OCI-LY3 (cell line): ENCODE measurements around the gene ESRRG.

Source experiments
- EZH2phosphoT487 ChIP-seq: fragments of 200-600 bp; shearing (Covaris generic); IDR thresholded peaks from 2 replicates; pipeline ENCODE4 v1.6.1; 2018; ENCODE audit warnings: antibody characterized with exemption, mixed run types, low read depth
- TF ChIP-seq, protein P1 (sequence below): fragments of 200-600, 300-600 bp; sonication (generic); IDR thresholded peaks from 2 replicates; pipeline ENCODE4 v1.5.1; 2014; ENCODE audit warnings: antibody characterized with exemption, low read length, low read depth

DNA sequence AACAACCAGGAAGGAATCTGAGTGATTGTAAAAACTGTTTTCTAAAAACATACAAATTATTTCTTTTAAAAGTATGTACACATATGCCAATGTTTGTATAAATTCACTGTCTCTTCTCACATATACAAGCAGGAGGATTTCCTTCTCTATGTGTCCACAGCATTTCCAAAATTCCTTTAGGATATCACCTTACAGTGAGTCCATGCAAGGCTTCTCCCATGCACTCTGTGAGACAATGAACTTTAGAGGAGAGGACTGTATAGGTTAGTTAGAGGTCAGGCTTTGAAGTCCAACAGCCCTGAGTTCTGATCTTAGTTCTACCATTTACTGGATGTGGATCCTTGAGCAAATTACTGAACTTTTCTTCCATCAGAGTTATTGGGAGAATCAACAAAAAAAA is 265.9 kb downstream of the ESRRG start:
- TF ChIP-seq, protein P1, sequence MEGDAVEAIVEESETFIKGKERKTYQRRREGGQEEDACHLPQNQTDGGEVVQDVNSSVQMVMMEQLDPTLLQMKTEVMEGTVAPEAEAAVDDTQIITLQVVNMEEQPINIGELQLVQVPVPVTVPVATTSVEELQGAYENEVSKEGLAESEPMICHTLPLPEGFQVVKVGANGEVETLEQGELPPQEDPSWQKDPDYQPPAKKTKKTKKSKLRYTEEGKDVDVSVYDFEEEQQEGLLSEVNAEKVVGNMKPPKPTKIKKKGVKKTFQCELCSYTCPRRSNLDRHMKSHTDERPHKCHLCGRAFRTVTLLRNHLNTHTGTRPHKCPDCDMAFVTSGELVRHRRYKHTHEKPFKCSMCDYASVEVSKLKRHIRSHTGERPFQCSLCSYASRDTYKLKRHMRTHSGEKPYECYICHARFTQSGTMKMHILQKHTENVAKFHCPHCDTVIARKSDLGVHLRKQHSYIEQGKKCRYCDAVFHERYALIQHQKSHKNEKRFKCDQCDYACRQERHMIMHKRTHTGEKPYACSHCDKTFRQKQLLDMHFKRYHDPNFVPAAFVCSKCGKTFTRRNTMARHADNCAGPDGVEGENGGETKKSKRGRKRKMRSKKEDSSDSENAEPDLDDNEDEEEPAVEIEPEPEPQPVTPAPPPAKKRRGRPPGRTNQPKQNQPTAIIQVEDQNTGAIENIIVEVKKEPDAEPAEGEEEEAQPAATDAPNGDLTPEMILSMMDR, result no peak
- TF ChIP-seq EZH2phosphoT487, result no peak
